SH-SY5Y (cell line): ENCODE data around the gene PVR.

Experiments
- GATA2 ChIP-seq: IDR thresholded peaks from 2 replicates; pipeline ENCODE4 v1.6.1; 2011; ENCODE audit warnings: mild to moderate bottlenecking, low read depth, low read length
- GATA3 ChIP-seq: IDR thresholded peaks from 2 replicates; pipeline ENCODE4 v1.6.1; 2011; ENCODE audit warnings: low read depth, mild to moderate bottlenecking, low read length, moderate library complexity

DNA sequence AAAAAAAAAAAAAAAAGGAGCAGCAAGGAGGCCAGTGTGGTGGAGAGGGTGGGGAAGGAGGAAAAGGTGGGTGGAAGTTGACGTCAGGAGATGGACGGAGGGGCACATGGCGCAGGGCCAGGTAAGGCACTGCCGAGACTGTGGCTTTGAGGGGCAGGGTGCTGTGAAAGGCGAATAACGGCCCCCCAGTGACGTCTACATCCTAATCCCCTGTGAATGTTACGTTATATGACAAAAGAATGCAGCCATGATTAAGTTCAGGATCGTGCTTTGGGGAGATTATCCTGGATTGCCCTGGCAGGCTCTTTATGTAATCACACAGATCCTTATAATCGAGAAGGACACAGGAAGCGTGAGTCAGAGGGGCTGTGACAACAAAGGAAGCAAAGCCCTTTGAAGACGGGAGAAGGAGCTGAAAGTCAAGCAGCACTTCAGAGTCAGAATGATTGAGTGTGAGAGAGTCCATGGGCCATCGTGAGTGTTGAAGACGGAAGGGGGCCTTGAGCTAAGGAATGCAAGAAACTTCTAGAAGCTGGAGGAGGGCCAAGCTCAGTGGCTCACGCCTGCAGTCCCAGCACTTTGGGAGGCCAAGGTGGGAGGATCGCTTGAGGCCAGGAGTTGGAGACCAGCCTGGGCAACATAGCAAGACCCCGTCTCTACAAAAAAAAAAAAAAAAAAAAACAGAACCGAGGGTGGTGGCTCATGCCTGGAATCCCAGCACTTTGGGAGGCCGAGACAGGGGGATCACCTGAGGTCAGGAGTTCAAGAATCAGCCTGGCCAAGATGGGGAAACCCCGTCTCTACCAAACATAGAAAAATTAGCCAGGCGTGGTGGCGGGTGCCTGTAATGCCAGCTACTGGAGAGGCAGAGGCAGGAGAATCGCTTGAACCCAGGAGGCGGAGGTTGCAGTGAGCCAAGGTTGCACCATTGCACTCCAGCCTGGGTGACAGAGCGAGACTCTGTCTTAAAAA, 41.5 kb downstream of the PVR start:
- TF ChIP-seq GATA2 (no peak), GATA3 (no peak)
